Sigmoid colon (tissue), 7 donors: ENCODE measurements around the gene DUSP9. TPM values are rescaled to one million over a fixed set of nuclear protein-coding genes. Genes with fewer than 3 reads are reported as not detected.

Source experiments
- DNase-seq: peaks from one replicate; pipeline ENCODE4 v3.0.0-alpha.2; 2019
- H3K27ac ChIP-seq, 4 donors: fragments of 200-600 bp; sonication (generic); one replicate each; pipeline ENCODE4 v1.5.1; 2016 to 2019; ENCODE audit warnings: mild to moderate bottlenecking in 1 of 4
- H3K27me3 ChIP-seq, 3 donors: fragments of 200-600 bp; sonication (generic); one replicate each; pipeline ENCODE4 v1.5.1; 2019; ENCODE audit warnings: mild to moderate bottlenecking in 1 of 3
- H3K36me3 ChIP-seq, 4 donors: fragments of 200-600 bp; sonication (generic); one replicate each; pipeline ENCODE4 v1.5.1; 2016 to 2019
- H3K4me1 ChIP-seq, 4 donors: fragments of 200-600 bp; sonication (generic); one replicate each; pipeline ENCODE4 v1.5.1; 2017 to 2019
- H3K4me3 ChIP-seq, 4 donors: fragments of 200-600 bp; sonication (generic); one replicate each; pipeline ENCODE4 v1.5.1; 2017 to 2019; ENCODE audit warnings: mild to moderate bottlenecking in 2 of 4, moderate library complexity in 1 of 4
- H3K9me3 ChIP-seq, 4 donors: fragments of 200-600 bp in 3 of 4; sonication (generic) in 3 of 4; one replicate each; pipeline versions ENCODE4 v1.5.1 to v1.6.1; 2013 to 2019
- CTCF ChIP-seq, 4 experiments: fragments of 450-650 bp in 3 of 4; fragments of 200-600 bp in 1 of 4; IDR thresholded peaks; one replicate each; pipeline ENCODE4 v1.5.1; 2016 to 2019; ENCODE audit warnings: antibody characterized with exemption in 4 of 4, mild to moderate bottlenecking in 3 of 4, moderate library complexity in 2 of 4
- EP300 ChIP-seq, 4 donors: sonication (generic); formaldehyde crosslinking; IDR thresholded peaks; one replicate each; pipeline ENCODE4 v1.6.1; 2017; ENCODE audit warnings: antibody characterized with exemption in 4 of 4
- POLR2A ChIP-seq, 2 donors: fragments of 450-650 bp; IDR thresholded peaks; one replicate each; pipeline ENCODE4 v1.6.1; 2016; ENCODE audit warnings: antibody characterized with exemption in 2 of 2, mild to moderate bottlenecking in 2 of 2, moderate library complexity in 2 of 2
- POLR2AphosphoS5 ChIP-seq, 4 donors: sonication (generic); formaldehyde crosslinking; IDR thresholded peaks; one replicate each; pipeline ENCODE4 v1.6.1; 2017; ENCODE audit warnings: antibody characterized with exemption in 4 of 4
- WGBS, 2 donors: extraction: QIAGEN DNeasy Blood & Tissue Kit; methylation state at CpG; one replicate each; pipeline ENCODE4 v1.1.7; 2013; 5-methylcytosine and 5-hydroxymethylcytosine counted together
- intact Hi-C: fragments of 100-400 bp; cut with DNase I; formaldehyde crosslinking; loops from one replicate; pipeline ENCODE4 v1.15.1; 2023
- polyA plus RNA-seq, 3 donors: library from polyadenylated mRNA; stranded (reverse); fragments of 200-250 nt; gene quantifications; one replicate each; pipeline ENCODE4 v1.2.3, GENCODE V29; 2013
- total RNA-seq, 4 donors: library from RNA; depleted of rRNA; stranded (reverse); fragments of >200 nt; gene quantifications; one replicate each; pipeline ENCODE4 v1.1.0, GENCODE V29; 2016
- donor health status: healthy with polysubstance abuse.
- donor health status: Bipolar disorder and iron deficiency.
- donor health status: healthy.

Gene DUSP9
- total and polyA plus RNA-seq, 7 donors, result 0.06 TPM; not detected in 6

- peaks cover 22 to 28% (median 25%) of the 10 kb centered on the region in 3 donors for H3K27me3 ChIP-seq
- intact Hi-C loops, result no loop called here
- peaks cover 0 to 15% (median 13%) of the 10 kb centered on the region in 4 donors for H3K4me1 ChIP-seq
- H3K9me3 ChIP-seq, result no peaks in the 10 kb centered on the region
- DNase-seq, result no peak
- no peaks in the 10 kb centered on the region for H3K36me3 ChIP-seq
- WGBS, 2 donors, result 74 to 77% methylated on average over 20 of the region's 20 CpGs
- TF ChIP-seq EP300 (IDR thresholded peaks at IDR 0.05), result no peak
- TF ChIP-seq POLR2AphosphoS5 (IDR thresholded peaks at IDR 0.05), result no peak
- TF ChIP-seq CTCF (IDR thresholded peaks at IDR 0.05), result no peak
- TF ChIP-seq POLR2A (IDR thresholded peaks at IDR 0.05), result no peak
- no peak overlapping the region for H3K27ac ChIP-seq
- no peak overlapping the region for H3K4me3 ChIP-seq
Observed at GRCh38 chrX:153638436-153639176, 8.4 kb upstream of the DUSP9 start.

- Histone ChIP-seq H3K27ac (no peak overlapping the region), H3K27me3 (peaks cover 26 to 33% (median 26%) of the 10 kb centered on the region in 3 donors), H3K9me3 (no peaks in the 10 kb centered on the region), H3K4me1 (peaks cover 0 to 21% (median 17%) of the 10 kb centered on the region in 4 donors), H3K36me3 (no peaks in the 10 kb centered on the region), H3K4me3 (no peak overlapping the region)
- intact Hi-C loops, result no loop called here
- DNase-seq, result no peak
- 67 to 88% methylated on average over 28 of the region's 28 CpGs for WGBS, 2 donors
- TF ChIP-seq POLR2AphosphoS5 (IDR thresholded peaks at IDR 0.05) (no peak), CTCF (IDR thresholded peaks at IDR 0.05) (no peak), EP300 (IDR thresholded peaks at IDR 0.05) (no peak), POLR2A (IDR thresholded peaks at IDR 0.05) (no peak)
Observed at GRCh38 chrX:153639177-153640044, 7.6 kb upstream of the DUSP9 start.

- no peaks in the 10 kb centered on the region for H3K9me3 ChIP-seq
- intact Hi-C loops, result no loop called here
- H3K27me3 ChIP-seq, result peaks cover 29 to 40% (median 30%) of the 10 kb centered on the region in 3 donors
- 85 to 88% methylated on average over 23 of the region's 23 CpGs for WGBS, 2 donors
- H3K4me1 ChIP-seq, result peaks cover 0 to 22% (median 17%) of the 10 kb centered on the region in 4 donors
- DNase-seq, result no peak
- no peaks in the 10 kb centered on the region for H3K36me3 ChIP-seq
- no peak overlapping the region for H3K4me3 ChIP-seq
- TF ChIP-seq POLR2AphosphoS5 (IDR thresholded peaks at IDR 0.05) (no peak), POLR2A (IDR thresholded peaks at IDR 0.05) (no peak), EP300 (IDR thresholded peaks at IDR 0.05) (no peak), CTCF (IDR thresholded peaks at IDR 0.05) (no peak)
- H3K27ac ChIP-seq, result no peak overlapping the region
Observed at GRCh38 chrX:153640045-153640686, 6.8 kb upstream of the DUSP9 start.

GRCh38 chrX:153640736-153641575 lies 6.0 kb upstream of the DUSP9 start:
- Histone ChIP-seq H3K36me3 (no peaks in the 10 kb centered on the region), H3K4me3 (no peak overlapping the region), H3K4me1 (peaks cover 0 to 22% (median 17%) of the 10 kb centered on the region in 4 donors), H3K27me3 (peaks cover 30 to 48% (median 36%) of the 10 kb centered on the region in 3 donors), H3K27ac (no peak overlapping the region), H3K9me3 (no peaks in the 10 kb centered on the region)
- 45 to 57% methylated on average over 26 of the region's 26 CpGs for whole genome bisulfite sequencing, 2 donors
- TF ChIP-seq EP300 (IDR thresholded peaks at IDR 0.05), result no peak
- TF ChIP-seq POLR2AphosphoS5 (IDR thresholded peaks at IDR 0.05), result no peak
- no peak for TF ChIP-seq POLR2A (IDR thresholded peaks at IDR 0.05)
- TF ChIP-seq CTCF (IDR thresholded peaks at IDR 0.05), result no peak
- no peak for DNase-seq
- intact Hi-C loops, result no loop called here
